Muscle layer of duodenum (tissue), 2 donors: ENCODE results near the gene PTPRJ.

ENCODE experiments used
- H3K27ac ChIP-seq: one replicate; pipeline ENCODE4 v1.7.0; 2013; ENCODE audit warnings: mild to moderate bottlenecking, low read length
- H3K27me3 ChIP-seq: one replicate; pipeline ENCODE4 v1.7.0; 2013; ENCODE audit warnings: low read depth, mild to moderate bottlenecking, control low read depth, low read length
- H3K36me3 ChIP-seq, 2 donors: one replicate each; pipeline ENCODE4 v1.7.0; 2013; ENCODE audit warnings: low read length in 2 of 2, control low read depth in 1 of 2, mild to moderate bottlenecking in 1 of 2; ENCODE audit not compliant: insufficient read depth in 2 of 2, control insufficient read depth in 1 of 2
- H3K4me1 ChIP-seq, 2 donors: one replicate each; pipeline ENCODE4 v1.7.0; 2013; ENCODE audit warnings: low read length in 2 of 2, mild to moderate bottlenecking in 2 of 2, control low read depth in 1 of 2, moderate library complexity in 1 of 2; ENCODE audit not compliant: insufficient read depth in 2 of 2, control insufficient read depth in 1 of 2
- H3K4me3 ChIP-seq, 2 donors: one replicate each; pipeline ENCODE4 v1.7.0; 2013; ENCODE audit warnings: low read length in 2 of 2, low read depth in 1 of 2, mild to moderate bottlenecking in 1 of 2
- H3K9me3 ChIP-seq, 2 donors: one replicate each; pipeline ENCODE4 v1.7.0; 2013; ENCODE audit warnings: low read length in 2 of 2, control low read depth in 1 of 2, mild to moderate bottlenecking in 1 of 2; ENCODE audit not compliant: control insufficient read depth in 1 of 2
- donor health status: healthy.

Gene PTPRJ

DNA sequence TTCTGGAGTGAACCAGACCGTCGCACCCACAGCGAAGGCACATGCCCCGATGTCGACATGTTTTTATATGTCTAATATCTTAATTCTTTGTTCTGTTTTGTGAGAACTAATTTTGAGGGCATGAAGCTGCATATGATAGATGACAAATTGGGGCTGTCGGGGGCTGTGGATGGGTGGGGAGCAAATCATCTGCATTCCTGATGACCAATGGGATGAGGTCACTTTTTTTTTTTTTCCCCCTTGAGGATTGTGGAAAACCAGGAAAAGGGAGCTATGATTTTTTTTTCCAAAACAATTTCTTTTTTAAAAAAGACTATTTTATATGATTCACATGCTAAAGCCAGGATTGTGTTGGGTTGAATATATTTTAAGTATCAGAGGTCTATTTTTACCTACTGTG, 187.0 kb downstream of the PTPRJ start:
- no peaks in the 10 kb centered on the region for H3K27me3 ChIP-seq
- H3K27ac ChIP-seq, result no peak overlapping the region
- peaks cover 0 to 13% of the 10 kb centered on the region in 2 donors for H3K36me3 ChIP-seq
- H3K4me3 ChIP-seq, result no peak overlapping the region
- H3K4me1 ChIP-seq, result peaks cover 4 to 15% of the 10 kb centered on the region in 2 donors
- H3K9me3 ChIP-seq, result no peaks in the 10 kb centered on the region

DNA sequence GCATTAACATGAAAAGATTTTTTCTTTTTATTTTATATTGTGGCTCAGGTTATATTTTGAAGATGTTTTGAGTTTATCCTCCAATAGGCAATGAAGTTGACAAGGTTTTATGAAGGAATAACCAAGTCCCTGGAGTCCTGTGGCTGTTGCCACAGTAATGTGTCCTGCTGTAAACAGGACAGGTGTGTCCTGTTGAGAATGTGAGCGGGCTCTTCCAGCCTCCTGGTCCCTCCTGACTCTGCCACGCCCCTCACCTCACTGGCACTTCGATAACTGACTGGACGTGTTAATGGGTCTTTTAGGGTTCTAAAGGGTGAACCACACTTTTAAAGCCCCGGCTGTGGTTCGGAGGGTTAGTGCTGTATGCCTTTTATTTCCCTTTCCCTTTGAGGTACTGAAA, 188.5 kb downstream of the PTPRJ start:
- Histone ChIP-seq H3K36me3 (peaks cover 0 to 12% of the 10 kb centered on the region in 2 donors), H3K27ac (no peak overlapping the region), H3K4me1 (peaks cover 4 to 15% of the 10 kb centered on the region in 2 donors), H3K27me3 (no peaks in the 10 kb centered on the region), H3K4me3 (no peak overlapping the region), H3K9me3 (no peaks in the 10 kb centered on the region)

DNA sequence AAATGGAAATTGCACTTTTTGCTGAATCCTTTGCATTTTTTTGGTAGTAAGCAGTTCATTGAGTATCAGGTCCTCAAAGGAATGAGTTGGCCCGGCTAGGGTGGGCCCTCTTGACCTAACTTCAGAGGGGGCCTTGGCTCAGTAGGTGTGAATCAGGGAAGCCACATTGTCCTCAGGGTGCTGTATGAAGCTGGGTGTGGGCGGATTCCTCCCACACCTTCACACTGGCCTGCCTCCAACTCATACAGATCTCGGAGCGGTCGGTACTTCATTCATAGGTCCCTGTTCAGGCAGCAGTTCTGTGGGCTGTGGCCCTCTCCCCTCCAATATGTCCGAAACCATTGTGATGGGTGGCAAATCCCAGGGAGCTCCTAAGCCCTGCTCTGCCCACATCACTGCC, 188.9 kb downstream of the PTPRJ start:
- H3K9me3 ChIP-seq, result no peaks in the 10 kb centered on the region
- no peak overlapping the region for H3K4me3 ChIP-seq
- peaks cover 0 to 8% of the 10 kb centered on the region in 2 donors for H3K36me3 ChIP-seq
- no peak overlapping the region for H3K27ac ChIP-seq
- H3K4me1 ChIP-seq, result peaks cover 4 to 15% of the 10 kb centered on the region in 2 donors
- H3K27me3 ChIP-seq, result no peaks in the 10 kb centered on the region

DNA sequence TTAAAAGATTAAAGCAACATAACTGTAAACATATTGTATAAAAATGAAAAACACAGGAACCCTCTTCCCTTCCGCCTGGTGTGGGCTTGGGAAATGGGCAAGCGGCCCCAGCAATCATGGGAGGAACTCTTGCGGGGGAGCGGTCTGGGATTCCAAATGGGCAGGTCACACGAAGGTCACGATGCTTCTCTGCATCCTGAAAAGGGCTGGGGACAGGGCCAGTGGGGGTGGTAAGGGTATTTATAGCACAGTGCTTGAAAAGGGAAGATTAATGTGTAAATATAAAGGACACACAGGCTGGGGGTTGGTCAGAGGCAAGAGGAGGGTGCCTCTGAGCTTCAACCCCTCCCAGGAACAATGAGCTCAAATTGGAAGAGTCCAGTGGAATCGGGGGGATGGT, 189.4 kb downstream of the PTPRJ start:
- Histone ChIP-seq H3K4me1 (peaks cover 4 to 15% of the 10 kb centered on the region in 2 donors), H3K4me3 (no peak overlapping the region), H3K27me3 (no peaks in the 10 kb centered on the region), H3K9me3 (no peaks in the 10 kb centered on the region), H3K27ac (no peak overlapping the region), H3K36me3 (peaks cover 0 to 7% of the 10 kb centered on the region in 2 donors)

DNA sequence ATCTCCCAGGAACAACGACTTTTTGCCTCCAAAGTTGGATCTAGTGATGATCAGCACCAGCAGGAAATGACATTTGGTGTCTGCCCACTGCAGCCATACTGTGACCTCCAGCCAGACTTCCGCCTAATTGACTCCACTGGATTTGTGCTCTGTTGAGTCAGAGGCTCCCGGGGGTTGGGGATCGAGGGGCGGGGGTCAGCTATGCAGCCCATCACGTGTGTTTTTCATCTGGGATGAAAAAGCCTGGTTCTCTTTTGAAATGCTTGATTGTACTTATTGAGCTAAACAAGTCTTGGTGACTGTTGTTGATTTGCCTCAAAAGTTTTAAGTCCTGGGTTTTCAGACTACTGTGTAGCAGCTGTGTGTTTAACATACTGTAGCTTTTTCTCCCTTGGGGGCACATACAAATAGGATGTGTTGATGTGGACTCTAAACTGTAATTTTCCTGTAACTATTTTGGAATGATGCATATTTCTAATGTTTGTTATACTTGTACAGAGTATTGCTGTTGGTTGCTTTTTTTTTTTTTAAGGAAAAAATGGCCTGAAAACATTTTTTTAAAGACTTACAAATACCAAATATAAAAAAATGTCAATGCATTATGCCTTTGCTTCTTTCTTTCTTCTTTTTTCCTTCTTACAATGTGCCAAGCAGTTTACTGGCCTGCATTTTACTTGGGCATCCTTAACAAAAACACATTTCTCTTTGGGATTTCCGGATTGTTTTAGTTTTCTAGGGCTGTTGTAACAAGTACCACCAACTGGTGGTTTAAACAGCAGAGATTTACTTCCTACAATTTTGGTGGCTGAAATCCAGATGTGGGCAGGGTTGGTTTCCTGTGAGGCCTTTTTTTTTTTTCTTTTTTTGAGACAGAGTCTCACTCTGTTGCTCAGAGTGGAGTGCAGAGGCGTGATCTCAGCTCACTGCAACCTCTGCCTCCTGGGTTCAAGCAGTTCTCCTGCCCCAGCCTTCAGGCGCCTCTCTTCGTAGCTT, 190.2 kb downstream of the PTPRJ start:
- Histone ChIP-seq H3K4me1 (peaks cover 4 to 15% of the 10 kb centered on the region in 2 donors), H3K27me3 (no peaks in the 10 kb centered on the region), H3K36me3 (peaks cover 0 to 1% of the 10 kb centered on the region in 2 donors), H3K4me3 (no peak overlapping the region), H3K9me3 (no peaks in the 10 kb centered on the region), H3K27ac (no peak overlapping the region)

DNA sequence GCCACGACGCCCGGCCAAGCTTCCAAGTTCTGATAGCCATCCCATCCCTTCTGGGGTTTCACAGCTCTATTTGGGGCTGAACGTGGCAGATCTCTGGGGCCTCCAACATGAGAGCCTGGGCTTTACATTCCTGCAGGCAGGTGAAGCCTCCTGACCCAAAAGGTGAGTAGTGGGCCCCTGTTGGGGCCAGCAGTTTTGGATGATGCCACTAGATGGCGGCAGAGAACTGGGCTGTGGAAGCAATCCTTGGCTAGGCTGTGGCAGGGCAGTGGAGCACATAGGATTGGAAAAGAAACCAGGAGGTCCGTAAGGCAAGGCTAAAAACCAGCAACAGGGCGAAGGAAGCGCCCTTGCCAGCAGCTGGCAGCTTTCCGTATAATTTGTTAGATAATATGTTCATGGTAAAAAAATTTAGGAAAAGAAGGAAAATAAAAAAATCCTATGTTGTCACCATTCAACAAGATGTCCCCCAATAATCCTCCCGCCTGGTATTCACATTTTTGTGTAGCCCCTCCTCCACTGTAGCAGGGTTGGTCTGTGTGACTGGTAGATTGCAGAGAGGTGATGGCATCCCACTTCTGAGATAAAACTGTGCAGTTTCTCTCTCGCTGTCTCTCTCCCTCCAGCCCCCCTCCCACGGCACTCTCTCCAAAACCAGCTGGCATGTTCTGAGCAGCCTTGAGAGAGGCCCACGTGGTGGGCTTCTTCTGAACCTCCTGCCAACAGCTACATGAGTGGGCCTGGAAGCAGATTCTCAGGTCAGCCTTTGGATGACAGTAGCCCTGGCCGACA, 192.7 kb downstream of the PTPRJ start:
- H3K9me3 ChIP-seq, result no peaks in the 10 kb centered on the region
- no peak overlapping the region for H3K4me3 ChIP-seq
- no peaks in the 10 kb centered on the region for H3K27me3 ChIP-seq
- H3K4me1 ChIP-seq, result peaks cover 4 to 15% of the 10 kb centered on the region in 2 donors
- H3K27ac ChIP-seq, result no peak overlapping the region
- no peaks in the 10 kb centered on the region for H3K36me3 ChIP-seq

DNA sequence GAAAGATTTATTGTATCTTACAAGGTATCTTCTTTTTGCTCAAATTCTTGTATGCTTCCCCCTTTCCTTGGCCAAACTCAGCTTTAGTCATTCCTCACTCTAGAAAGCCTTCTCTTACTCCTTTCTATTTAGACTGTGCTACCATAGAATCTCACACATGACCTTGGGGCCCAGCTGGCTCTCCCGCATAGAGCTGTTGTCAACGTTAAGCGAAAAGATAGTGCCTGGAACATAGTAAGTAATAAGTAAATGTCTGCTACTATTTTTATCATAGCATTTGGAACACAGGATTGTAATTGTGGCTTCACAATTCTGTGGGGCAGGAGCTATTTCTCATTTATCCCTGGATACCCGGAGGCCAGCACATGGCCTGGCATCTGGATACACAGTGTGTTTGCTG, 197.3 kb downstream of the PTPRJ start:
- H3K27me3 ChIP-seq, result no peaks in the 10 kb centered on the region
- no peak overlapping the region for H3K27ac ChIP-seq
- H3K4me3 ChIP-seq, result no peak overlapping the region
- H3K4me1 ChIP-seq, result no peaks in the 10 kb centered on the region
- H3K9me3 ChIP-seq, result no peaks in the 10 kb centered on the region
- no peaks in the 10 kb centered on the region for H3K36me3 ChIP-seq

DNA sequence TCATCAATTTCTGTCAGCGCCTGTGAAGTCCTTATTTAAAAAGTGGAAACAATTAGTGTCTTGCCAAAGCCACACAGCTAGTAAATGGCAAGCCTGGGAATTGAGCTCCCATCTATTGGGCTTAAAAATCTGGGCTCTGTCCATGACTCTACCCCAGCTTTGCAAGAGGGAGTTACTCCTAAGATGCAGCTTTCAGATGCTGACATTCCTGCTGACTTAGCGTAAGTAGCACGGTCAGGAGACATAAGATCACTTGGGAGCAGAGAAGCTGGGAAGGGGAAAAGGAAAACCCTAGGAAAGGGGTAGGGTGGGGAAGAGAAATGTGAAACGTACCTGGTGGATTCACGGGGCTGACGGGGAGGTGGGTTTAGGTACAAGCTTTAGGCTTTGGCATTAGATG, 200.3 kb downstream of the PTPRJ start:
- Histone ChIP-seq H3K4me3 (no peak overlapping the region), H3K27me3 (no peaks in the 10 kb centered on the region), H3K9me3 (no peaks in the 10 kb centered on the region), H3K4me1 (no peaks in the 10 kb centered on the region), H3K27ac (no peak overlapping the region), H3K36me3 (no peaks in the 10 kb centered on the region)

DNA sequence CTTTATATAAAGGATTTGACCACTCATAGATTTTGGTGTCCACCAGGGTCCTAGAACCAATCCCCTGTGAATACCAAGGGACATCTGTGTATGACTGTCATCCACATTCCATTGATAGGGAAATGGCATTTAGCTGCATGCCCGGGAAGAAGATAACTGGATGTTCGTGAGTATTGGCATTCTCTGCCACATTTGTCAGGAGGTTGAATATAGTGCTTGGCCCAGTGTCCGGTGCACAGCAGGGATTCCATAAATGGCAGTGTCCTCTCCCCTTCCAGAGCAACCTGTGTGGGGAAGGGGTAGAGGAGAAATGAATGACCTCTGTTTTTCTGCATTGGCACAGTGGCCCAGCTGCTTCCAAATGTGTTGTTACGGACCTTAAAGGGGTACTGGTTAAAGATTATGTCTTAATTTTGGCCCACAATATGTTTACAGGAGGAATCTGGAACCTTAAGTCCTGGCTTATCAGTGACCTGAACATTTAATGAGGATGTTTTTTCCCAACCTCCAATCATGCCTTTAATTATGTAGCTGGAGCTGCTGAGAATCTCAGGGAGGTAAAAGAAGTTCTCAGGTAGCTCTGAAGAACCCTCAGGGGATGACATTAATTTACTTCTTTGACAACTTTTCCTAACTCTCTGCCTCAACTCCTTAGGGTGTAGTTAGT, 202.6 kb downstream of the PTPRJ start:
- H3K9me3 ChIP-seq, result no peaks in the 10 kb centered on the region
- no peak overlapping the region for H3K27ac ChIP-seq
- no peaks in the 10 kb centered on the region for H3K27me3 ChIP-seq
- H3K4me1 ChIP-seq, result no peaks in the 10 kb centered on the region
- no peak overlapping the region for H3K4me3 ChIP-seq
- H3K36me3 ChIP-seq, result no peaks in the 10 kb centered on the region

DNA sequence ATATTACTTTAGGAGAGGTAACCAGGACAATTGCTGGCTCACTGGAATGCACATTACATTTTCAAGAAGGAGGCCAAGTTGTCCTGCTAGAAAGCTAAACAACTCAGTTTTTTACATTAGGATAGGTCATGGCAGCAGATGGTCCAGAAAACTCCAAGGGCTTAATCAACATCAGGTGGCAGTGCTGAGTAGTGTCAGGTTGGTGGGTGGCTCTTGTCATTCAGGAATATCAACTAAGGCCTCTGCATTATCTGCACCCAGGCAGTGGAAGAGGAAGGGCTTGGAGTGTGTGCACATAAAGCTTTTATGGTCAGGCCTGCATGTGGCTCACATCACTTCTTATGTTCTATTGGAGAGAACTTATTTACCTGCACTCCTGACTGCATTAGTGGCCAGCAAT, 204.1 kb downstream of the PTPRJ start:
- no peak overlapping the region for H3K4me3 ChIP-seq
- no peaks in the 10 kb centered on the region for H3K27me3 ChIP-seq
- no peak overlapping the region for H3K27ac ChIP-seq
- no peaks in the 10 kb centered on the region for H3K4me1 ChIP-seq
- no peaks in the 10 kb centered on the region for H3K9me3 ChIP-seq
- no peaks in the 10 kb centered on the region for H3K36me3 ChIP-seq
